Type B pancreatic cell (in vitro differentiated cells): Measurements from ENCODE around the gene CARD14. TPM values are rescaled to one million over a fixed set of nuclear protein-coding genes. Genes with fewer than 3 reads are reported as not detected.
"Not testable (repeated sequence)": the region's sequence is repeated elsewhere in the genome, so short reads cannot be mapped to it uniquely, and the experiment has no call there.

Source experiments
- DNase-seq: peaks from one replicate; pipeline ENCODE4 v3.0.0; 2021; ENCODE audit warnings: mixed read lengths; ENCODE audit not compliant: unreplicated experiment; ENCODE audit errors: extremely low spot score
- H3K27ac Mint-ChIP-seq: 2 replicates; pipeline ENCODE4 v1.8.0; 2021; ENCODE audit warnings: mild to moderate bottlenecking, mixed read lengths
- H3K27me3 Mint-ChIP-seq: 2 replicates; pipeline ENCODE4 v1.8.0; 2021; ENCODE audit warnings: mixed read lengths
- H3K36me3 Mint-ChIP-seq: 2 replicates; pipeline ENCODE4 v1.8.0; 2021; ENCODE audit warnings: mixed read lengths
- H3K4me1 Mint-ChIP-seq: one replicate; pipeline ENCODE4 v1.8.0; 2021; ENCODE audit warnings: mixed read lengths; ENCODE audit not compliant: unreplicated experiment
- H3K4me3 Mint-ChIP-seq: 2 replicates; pipeline ENCODE4 v1.8.0; 2021; ENCODE audit warnings: mild to moderate bottlenecking, mixed read lengths
- H3K9me3 Mint-ChIP-seq: 2 replicates; pipeline ENCODE4 v1.8.0; 2021; ENCODE audit warnings: mixed read lengths
- CTCF ChIP-seq: fragments of 200-600 bp; sonication (generic); conservative IDR thresholded peaks from 2 replicates; pipeline ENCODE4 v1.5.0; 2021; ENCODE audit warnings: antibody characterized with exemption, mild to moderate bottlenecking
- total RNA-seq: library from RNA; stranded (reverse); gene quantifications from 2 replicates; pipeline ENCODE4 v1.2.1, GENCODE V29; 2021; ENCODE audit warnings: low replicate concordance

Gene CARD14
- total RNA-seq, 1 donor from 2014 or later, result 1.9 TPM

GRCh38 chr17:80152081-80152702 is 17.6 kb upstream of the CARD14 start:
- Mint-ChIP-seq H3K36me3 (peaks cover 3% of the 10 kb centered on the region), H3K27me3 (no peaks in the 10 kb centered on the region), H3K4me3 (no peak overlapping the region), H3K27ac (no peak overlapping the region), H3K9me3 (peaks cover 4% of the 10 kb centered on the region), H3K4me1 (peaks cover 7% of the 10 kb centered on the region)
- DNase-seq, result no peak
- no peak for TF ChIP-seq CTCF

GRCh38 chr17:80153004-80153403 is 16.8 kb upstream of the CARD14 start:
- Mint-ChIP-seq H3K9me3 (peaks cover 4% of the 10 kb centered on the region), H3K4me1 (peaks cover 3% of the 10 kb centered on the region), H3K27ac (no peak overlapping the region), H3K4me3 (no peak overlapping the region), H3K27me3 (no peaks in the 10 kb centered on the region), H3K36me3 (peaks cover 3% of the 10 kb centered on the region)
- no peak for DNase-seq
- no peak for TF ChIP-seq CTCF

- DNase-seq, result no peak
- Mint-ChIP-seq H3K36me3 (peaks cover 3% of the 10 kb centered on the region), H3K4me3 (no peak overlapping the region), H3K4me1 (no peaks in the 10 kb centered on the region), H3K9me3 (peaks cover 4% of the 10 kb centered on the region), H3K27me3 (no peaks in the 10 kb centered on the region), H3K27ac (no peak overlapping the region)
- TF ChIP-seq CTCF, result no peak
Measured at GRCh38 chr17:80154166-80154565, 15.7 kb upstream of the CARD14 start.

- not testable (repeated sequence) for H3K4me3 Mint-ChIP-seq, H3K27ac Mint-ChIP-seq, H3K4me1 Mint-ChIP-seq, H3K36me3 Mint-ChIP-seq, H3K27me3 Mint-ChIP-seq, H3K9me3 Mint-ChIP-seq, DNase-seq
Measured at GRCh38 chr17:80155600-80155999, 14.2 kb upstream of the CARD14 start.

GRCh38 chr17:80158846-80159245 is 11.0 kb upstream of the CARD14 start:
- Mint-ChIP-seq H3K27ac (no peak overlapping the region), H3K27me3 (peaks cover 6% of the 10 kb centered on the region)

GRCh38 chr17:80160536-80160935 is 9.3 kb upstream of the CARD14 start:
- no peak overlapping the region for H3K4me3 Mint-ChIP-seq

More at GRCh38 chr17:80158846-80159245, 11.0 kb upstream of the CARD14 start:
- DNase-seq, result no peak
- Mint-ChIP-seq H3K4me3 (no peak overlapping the region), H3K9me3 (peaks cover 4% of the 10 kb centered on the region), H3K36me3 (peaks cover 3% of the 10 kb centered on the region), H3K4me1 (peaks cover 14% of the 10 kb centered on the region)
- TF ChIP-seq CTCF, result no peak

More at GRCh38 chr17:80160536-80160935, 9.3 kb upstream of the CARD14 start:
- peaks cover 6% of the 10 kb centered on the region for H3K27me3 Mint-ChIP-seq
- H3K9me3 Mint-ChIP-seq, result no peaks in the 10 kb centered on the region
- DNase-seq, result no peak
- no peak for TF ChIP-seq CTCF
- H3K4me1 Mint-ChIP-seq, result peaks cover 17% of the 10 kb centered on the region
- no peak overlapping the region for H3K27ac Mint-ChIP-seq
- H3K36me3 Mint-ChIP-seq, result no peaks in the 10 kb centered on the region
